Medulla oblongata (tissue), 1 donor: ENCODE measurements around the gene MRPL43.

ENCODE experiments used
- DNase-seq: peaks from one replicate; pipeline ENCODE4 v3.0.0-alpha.2; 2015; ENCODE audit errors: extremely low spot score

MRPL43 gene

DNA sequence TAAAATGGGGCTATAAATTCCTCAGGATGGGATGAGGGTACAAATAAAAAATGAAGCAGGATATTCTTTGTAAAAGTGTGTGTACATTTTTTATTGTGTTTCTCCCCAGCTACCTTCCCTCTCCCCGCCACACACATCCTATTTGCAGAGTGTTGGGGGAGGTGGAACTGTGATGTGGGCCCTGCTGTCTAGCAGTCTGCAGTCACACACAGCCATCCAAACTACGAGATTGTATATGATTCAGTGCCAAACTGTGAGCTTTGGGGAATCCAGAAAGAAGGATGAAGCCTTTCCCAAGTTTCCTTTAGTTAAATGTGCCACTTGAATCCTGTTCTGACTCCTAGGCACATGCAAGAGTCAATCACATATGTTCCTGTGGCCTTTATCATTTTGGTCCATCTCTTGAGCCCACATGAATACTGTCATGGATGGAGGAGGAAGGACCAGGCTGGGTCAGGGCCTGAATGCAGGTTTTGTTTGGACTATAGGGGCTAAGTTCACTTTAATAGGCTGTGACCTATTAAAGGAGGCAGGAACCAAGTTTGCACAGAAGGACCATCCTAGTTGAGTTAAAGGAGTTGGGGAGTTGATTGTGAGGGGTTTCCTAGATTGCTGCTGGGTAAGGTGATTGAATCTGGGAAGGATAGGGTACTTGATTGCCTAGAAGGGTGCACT is 19.1 kb downstream of the MRPL43 start:
- no peak for DNase-seq

- no peak for DNase-seq
These were observed 20.0 kb downstream of the MRPL43 start for GRCh38 chr10:100967332-100967731.

GRCh38 chr10:100966887-100967286 is 20.4 kb downstream of the MRPL43 start:
- DNase-seq = no peak

DNA sequence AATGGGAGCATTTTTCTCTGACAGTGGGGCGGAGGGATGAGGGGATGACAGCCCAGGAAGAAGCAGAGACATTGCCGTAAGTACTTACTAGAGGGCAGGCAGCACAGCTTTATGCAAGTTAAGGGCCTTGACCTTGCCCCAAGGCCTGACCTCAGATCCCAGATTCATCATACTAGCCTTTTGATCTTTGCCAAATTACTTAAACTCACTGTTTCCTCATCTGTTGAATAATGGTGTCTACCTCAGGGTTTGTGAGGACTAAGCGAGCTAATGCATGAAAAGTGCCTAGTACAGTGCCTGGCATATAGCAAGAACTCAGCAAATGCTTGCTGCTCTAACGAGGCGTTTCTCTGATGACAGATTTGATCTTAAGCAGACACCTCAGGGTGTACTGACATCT is 21.5 kb downstream of the MRPL43 start:
- DNase-seq = no peak

DNA sequence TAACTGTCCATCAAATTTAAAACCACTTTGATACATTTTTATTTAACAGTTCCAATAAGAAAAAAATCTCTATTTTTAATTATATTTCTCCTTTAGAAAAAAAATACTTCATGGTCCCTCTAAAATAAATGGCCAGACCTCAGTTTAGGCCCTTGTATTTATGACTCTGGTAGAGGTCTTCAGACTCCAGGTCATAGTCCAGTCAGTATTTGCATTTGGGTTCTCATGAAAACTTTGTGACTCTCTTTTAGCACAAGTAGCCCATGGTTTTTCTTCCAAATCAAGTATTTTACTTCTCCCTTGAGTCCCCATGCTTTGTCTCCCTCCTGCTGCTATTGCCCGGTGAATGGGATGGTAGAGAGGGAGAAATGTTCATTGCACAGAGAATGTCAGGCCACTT is 23.5 kb downstream of the MRPL43 start:
- DNase-seq = no peak

- no peak for DNase-seq
These were observed 24.8 kb downstream of the MRPL43 start for GRCh38 chr10:100962351-100963080.

GRCh38 chr10:100960251-100960650 is 27.0 kb downstream of the MRPL43 start:
- DNase-seq = no peak

GRCh38 chr10:100948916-100949315 is 38.4 kb downstream of the MRPL43 start:
- DNase-seq = no peak

DNA sequence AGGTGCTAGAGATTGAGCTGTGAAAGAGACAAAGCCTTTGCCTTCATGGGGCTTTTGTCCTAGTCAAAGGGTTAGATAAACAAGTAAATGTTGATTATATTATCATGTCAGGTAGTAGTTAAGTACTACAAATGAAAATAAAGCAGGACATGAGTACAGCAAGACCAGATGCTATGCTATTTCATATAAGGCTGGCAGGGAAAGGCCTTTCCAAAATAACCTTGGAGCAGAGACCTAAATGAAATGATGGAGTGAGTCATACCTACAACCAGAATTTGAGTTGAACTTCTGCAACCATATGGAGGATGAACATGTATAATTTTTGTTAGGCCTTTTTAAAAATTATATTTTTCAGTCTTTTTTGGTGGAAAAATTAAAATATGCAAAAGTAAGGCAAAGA is 41.5 kb downstream of the MRPL43 start:
- DNase-seq = no peak

- no peak for DNase-seq
These were observed 43.8 kb downstream of the MRPL43 start for GRCh38 chr10:100943508-100943907.

- DNase-seq = no peak
These were observed 45.1 kb downstream of the MRPL43 start for GRCh38 chr10:100942229-100942628.

GRCh38 chr10:100939763-100940344 is 47.4 kb downstream of the MRPL43 start:
- no peak for DNase-seq
